ENCODE data around the gene ACACB. TPM values are rescaled to one million over a fixed set of nuclear protein-coding genes. Genes with fewer than 3 reads are reported as not detected.

The ACACB gene
- total RNA-seq, 1 donor from 2014 or later = 0.84 TPM

- DNase-seq (ENCODE audit: low read depth) = no peak
- no peak for TF ChIP-seq CTCF (IDR thresholded peaks at IDR 0.05; ENCODE audit: insufficient read depth, low read length, poor library complexity, severe bottlenecking)
- Histone ChIP-seq H3K4me3 (ENCODE audit: low read depth, low read length) (no peak overlapping the region), H3K27me3 (ENCODE audit: control insufficient read depth, insufficient read depth, low read length) (no peaks in the 10 kb centered on the region), H3K36me3 (ENCODE audit: control insufficient read depth, insufficient read depth, low read length) (no peaks in the 10 kb centered on the region)
Observed at GRCh38 chr12:109201496-109201885, 85.1 kb downstream of the ACACB start.

GRCh38 chr12:109202770-109203169 is 86.4 kb downstream of the ACACB start:
- no peak for DNase-seq (ENCODE audit: low read depth)
- Histone ChIP-seq H3K27me3 (ENCODE audit: control insufficient read depth, insufficient read depth, low read length) (no peaks in the 10 kb centered on the region), H3K36me3 (ENCODE audit: control insufficient read depth, insufficient read depth, low read length) (no peaks in the 10 kb centered on the region)

GRCh38 chr12:109203480-109203879 is 87.1 kb downstream of the ACACB start:
- H3K36me3 ChIP-seq (ENCODE audit: control insufficient read depth, insufficient read depth, low read length) = no peaks in the 10 kb centered on the region
- no peak overlapping the region for H3K4me3 ChIP-seq (ENCODE audit: low read depth, low read length)
- H3K27me3 ChIP-seq (ENCODE audit: control insufficient read depth, insufficient read depth, low read length) = no peaks in the 10 kb centered on the region
- no peak for DNase-seq (ENCODE audit: low read depth)
- TF ChIP-seq CTCF (IDR thresholded peaks at IDR 0.05; ENCODE audit: insufficient read depth, low read length, poor library complexity, severe bottlenecking) = no peak

More at GRCh38 chr12:109202770-109203169, 86.4 kb downstream of the ACACB start:
- no peak overlapping the region for H3K4me3 ChIP-seq (ENCODE audit: low read depth, low read length)
- TF ChIP-seq CTCF (IDR thresholded peaks at IDR 0.05; ENCODE audit: insufficient read depth, low read length, poor library complexity, severe bottlenecking) = no peak

GRCh38 chr12:109209082-109209481 is 92.7 kb downstream of the ACACB start:
- Histone ChIP-seq H3K4me3 (ENCODE audit: low read depth, low read length) (no peak overlapping the region), H3K27me3 (ENCODE audit: control insufficient read depth, insufficient read depth, low read length) (no peaks in the 10 kb centered on the region), H3K36me3 (ENCODE audit: control insufficient read depth, insufficient read depth, low read length) (no peaks in the 10 kb centered on the region)
- no peak for DNase-seq (ENCODE audit: low read depth)
- TF ChIP-seq CTCF (IDR thresholded peaks at IDR 0.05; ENCODE audit: insufficient read depth, low read length, poor library complexity, severe bottlenecking) = no peak

GRCh38 chr12:109212460-109213115 is 96.2 kb downstream of the ACACB start:
- no peak for TF ChIP-seq CTCF (IDR thresholded peaks at IDR 0.05; ENCODE audit: insufficient read depth, low read length, poor library complexity, severe bottlenecking)
- H3K4me3 ChIP-seq (ENCODE audit: low read depth, low read length) = no peak overlapping the region
- DNase-seq (ENCODE audit: low read depth) = no peak
- no peaks in the 10 kb centered on the region for H3K36me3 ChIP-seq (ENCODE audit: control insufficient read depth, insufficient read depth, low read length)
- no peaks in the 10 kb centered on the region for H3K27me3 ChIP-seq (ENCODE audit: control insufficient read depth, insufficient read depth, low read length)

GRCh38 chr12:109214131-109214530 is 97.7 kb downstream of the ACACB start:
- no peak for TF ChIP-seq CTCF (IDR thresholded peaks at IDR 0.05; ENCODE audit: insufficient read depth, low read length, poor library complexity, severe bottlenecking)
- Histone ChIP-seq H3K4me3 (ENCODE audit: low read depth, low read length) (no peak overlapping the region), H3K27me3 (ENCODE audit: control insufficient read depth, insufficient read depth, low read length) (no peaks in the 10 kb centered on the region), H3K36me3 (ENCODE audit: control insufficient read depth, insufficient read depth, low read length) (no peaks in the 10 kb centered on the region)
- DNase-seq (ENCODE audit: low read depth) = no peak
